Thoracic aorta (tissue), 2 donors: ENCODE measurements around the gene VPS37B. TPM values are rescaled to one million over a fixed set of nuclear protein-coding genes. Genes with fewer than 3 reads are reported as not detected.

Experiments
- ATAC-seq: fragments of 150-250 bp; one replicate; pipeline ENCODE4 v1.8.0; 2017; ENCODE audit warnings: low read depth; ENCODE audit not compliant: insufficient number of reproducible peaks, low FRiP score
- DNase-seq: peaks from one replicate; pipeline ENCODE4 v3.0.0-alpha.2; 2020; ENCODE audit warnings: low spot score
- H3K27ac ChIP-seq, 2 donors: fragments of 200-600 bp; sonication (generic); 1 replicate in 1 of 2; 2 replicates in 1 of 2; pipeline ENCODE4 v1.5.1; 2016; ENCODE audit warnings: mild to moderate bottlenecking in 2 of 2, moderate library complexity in 2 of 2
- H3K27me3 ChIP-seq: fragments of 200-600 bp; sonication (generic); replicated peaks from 2 replicates; pipeline ENCODE4 v1.6.0; 2016; ENCODE audit warnings: mild to moderate bottlenecking; ENCODE audit not compliant: insufficient read depth
- H3K36me3 ChIP-seq: fragments of 200-600 bp; sonication (generic); one replicate; pipeline ENCODE4 v1.5.1; 2016
- H3K4me1 ChIP-seq, 2 donors: fragments of 200-600 bp; sonication (generic); 1 replicate in 1 of 2; 2 replicates in 1 of 2; pipeline versions ENCODE4 v1.5.1 to v1.6.0; 2016; ENCODE audit warnings: low read depth in 2 of 2, mild to moderate bottlenecking in 1 of 2; ENCODE audit not compliant: control insufficient read depth in 1 of 2
- H3K4me3 ChIP-seq: fragments of 200-600 bp; sonication (generic); 2 replicates; pipeline ENCODE4 v1.5.1; 2016; ENCODE audit warnings: mild to moderate bottlenecking
- H3K9me3 ChIP-seq: fragments of 200-600 bp; sonication (generic); 2 replicates; pipeline ENCODE4 v1.5.1; 2016
- total RNA-seq, 2 donors: library from RNA; depleted of rRNA; stranded (reverse); fragments of >200 nt; gene quantifications; one replicate each; pipeline versions ENCODE4 v1.1.0 to v1.2.3, GENCODE V29; 2016
- TF ChIP-seq, protein P1 (sequence below): fragments of 200-600 bp; sonication (generic); IDR thresholded peaks from one replicate; pipeline ENCODE4 v1.5.1; 2019; ENCODE audit warnings: antibody characterized with exemption

The VPS37B gene
- total RNA-seq, 2 donors from 2014 or later: 30.9 to 50.1 TPM

- Histone ChIP-seq H3K27me3 (no peaks in the 10 kb centered on the region), H3K9me3 (no peaks in the 10 kb centered on the region), H3K4me3 (no peak overlapping the region), H3K27ac (no peak overlapping the region), H3K4me1 (peaks cover 0 to 8% of the 10 kb centered on the region in 2 donors), H3K36me3 (peaks cover 35% of the 10 kb centered on the region)
- ATAC-seq (no peak), DNase-seq (no peak)
- TF ChIP-seq, protein P1, sequence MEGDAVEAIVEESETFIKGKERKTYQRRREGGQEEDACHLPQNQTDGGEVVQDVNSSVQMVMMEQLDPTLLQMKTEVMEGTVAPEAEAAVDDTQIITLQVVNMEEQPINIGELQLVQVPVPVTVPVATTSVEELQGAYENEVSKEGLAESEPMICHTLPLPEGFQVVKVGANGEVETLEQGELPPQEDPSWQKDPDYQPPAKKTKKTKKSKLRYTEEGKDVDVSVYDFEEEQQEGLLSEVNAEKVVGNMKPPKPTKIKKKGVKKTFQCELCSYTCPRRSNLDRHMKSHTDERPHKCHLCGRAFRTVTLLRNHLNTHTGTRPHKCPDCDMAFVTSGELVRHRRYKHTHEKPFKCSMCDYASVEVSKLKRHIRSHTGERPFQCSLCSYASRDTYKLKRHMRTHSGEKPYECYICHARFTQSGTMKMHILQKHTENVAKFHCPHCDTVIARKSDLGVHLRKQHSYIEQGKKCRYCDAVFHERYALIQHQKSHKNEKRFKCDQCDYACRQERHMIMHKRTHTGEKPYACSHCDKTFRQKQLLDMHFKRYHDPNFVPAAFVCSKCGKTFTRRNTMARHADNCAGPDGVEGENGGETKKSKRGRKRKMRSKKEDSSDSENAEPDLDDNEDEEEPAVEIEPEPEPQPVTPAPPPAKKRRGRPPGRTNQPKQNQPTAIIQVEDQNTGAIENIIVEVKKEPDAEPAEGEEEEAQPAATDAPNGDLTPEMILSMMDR: no peak
These were observed 32.8 kb downstream of the VPS37B start for GRCh38 chr12:122862872-122863701.

DNA sequence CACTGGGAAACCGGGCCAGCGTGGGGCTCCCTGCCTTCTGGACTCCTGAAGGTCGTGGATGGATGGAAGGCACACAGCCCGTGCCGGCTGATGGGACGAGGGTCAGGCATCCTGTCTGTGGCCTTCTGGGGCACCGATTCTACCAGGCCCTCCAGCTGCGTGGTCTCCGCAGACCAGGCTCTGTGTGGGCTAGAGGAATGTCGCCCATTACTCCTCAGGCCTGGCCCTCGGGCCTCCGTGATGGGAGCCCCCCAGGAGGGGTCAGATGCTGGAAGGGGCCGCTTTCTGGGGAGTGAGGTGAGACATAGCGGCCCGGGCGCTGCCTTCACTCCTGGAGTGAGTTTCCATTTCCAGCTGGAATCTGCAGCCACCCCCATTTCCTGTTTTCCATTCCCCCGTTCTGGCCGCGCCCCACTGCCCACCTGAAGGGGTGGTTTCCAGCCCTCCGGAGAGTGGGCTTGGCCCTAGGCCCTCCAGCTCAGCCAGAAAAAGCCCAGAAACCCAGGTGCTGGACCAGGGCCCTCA lies 33.8 kb downstream of the VPS37B start:
- no peaks in the 10 kb centered on the region for H3K9me3 ChIP-seq
- DNase-seq (no peak), ATAC-seq (no peak)
- peaks cover 0 to 8% of the 10 kb centered on the region in 2 donors for H3K4me1 ChIP-seq
- H3K27ac ChIP-seq: no peak overlapping the region
- TF ChIP-seq, protein P1: no peak
- H3K4me3 ChIP-seq: no peak overlapping the region
- no peaks in the 10 kb centered on the region for H3K27me3 ChIP-seq
- H3K36me3 ChIP-seq: peaks cover 37% of the 10 kb centered on the region

DNA sequence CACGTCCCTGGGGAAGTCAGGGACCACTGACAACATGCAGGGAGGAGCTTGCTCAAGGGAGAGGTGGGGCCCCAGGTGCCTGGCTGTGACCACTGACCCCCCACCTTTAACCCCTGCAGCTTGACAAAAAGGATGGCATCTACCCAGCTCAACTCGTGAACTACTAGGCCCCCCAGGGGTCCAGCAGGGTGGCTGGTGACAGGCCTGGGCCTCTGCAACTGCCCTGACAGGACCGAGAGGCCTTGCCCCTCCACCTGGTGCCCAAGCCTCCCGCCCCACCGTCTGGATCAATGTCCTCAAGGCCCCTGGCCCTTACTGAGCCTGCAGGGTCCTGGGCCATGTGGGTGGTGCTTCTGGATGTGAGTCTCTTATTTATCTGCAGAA lies 34.3 kb downstream of the VPS37B start:
- TF ChIP-seq, protein P1: no peak
- Histone ChIP-seq H3K9me3 (no peaks in the 10 kb centered on the region), H3K27ac (no peak overlapping the region), H3K4me3 (no peak overlapping the region), H3K36me3 (peaks cover 41% of the 10 kb centered on the region), H3K27me3 (no peaks in the 10 kb centered on the region), H3K4me1 (peaks cover 0 to 8% of the 10 kb centered on the region in 2 donors)
- DNase-seq (no peak), ATAC-seq (no peak)

DNA sequence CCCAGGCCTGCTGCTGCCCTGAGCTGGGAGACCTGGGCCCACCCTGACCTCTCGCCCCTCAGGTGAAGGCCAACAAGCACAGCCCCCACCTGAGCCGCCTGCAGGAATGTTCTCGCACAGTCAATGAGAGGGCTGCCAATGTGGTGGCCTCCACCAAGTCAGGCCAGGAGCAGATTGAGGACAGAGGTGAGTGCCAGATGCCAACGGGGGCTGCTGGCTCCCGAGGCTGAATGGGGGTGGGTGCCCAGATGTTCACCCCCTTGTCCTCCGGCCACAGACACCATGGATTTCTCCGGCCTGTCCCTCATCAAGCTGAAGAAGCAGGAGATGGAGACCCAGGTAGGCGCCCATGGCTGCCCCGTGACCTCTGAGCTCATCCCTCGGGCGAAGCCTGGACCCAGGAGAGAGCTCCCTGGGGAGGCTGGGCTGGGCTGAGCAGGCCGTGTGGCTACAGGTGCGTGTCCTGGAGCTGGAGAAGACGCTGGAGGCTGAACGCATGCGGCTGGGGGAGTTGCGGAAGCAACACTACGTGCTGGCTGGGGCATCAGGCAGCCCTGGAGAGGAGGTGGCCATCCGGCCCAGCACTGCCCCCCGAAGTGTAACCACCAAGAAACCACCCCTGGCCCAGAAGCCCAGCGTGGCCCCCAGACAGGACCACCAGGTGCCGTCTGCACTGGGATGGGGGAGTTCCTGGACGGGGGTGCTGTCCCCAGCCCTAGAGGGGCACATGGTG lies 34.9 kb downstream of the VPS37B start:
- no peak overlapping the region for H3K4me3 ChIP-seq
- H3K4me1 ChIP-seq: peaks cover 0 to 8% of the 10 kb centered on the region in 2 donors
- H3K36me3 ChIP-seq: peaks cover 47% of the 10 kb centered on the region
- DNase-seq (no peak), ATAC-seq (no peak)
- TF ChIP-seq, protein P1: no peak
- no peaks in the 10 kb centered on the region for H3K27me3 ChIP-seq
- H3K27ac ChIP-seq: peak overlapping the region; percentile 41 to 43
- no peaks in the 10 kb centered on the region for H3K9me3 ChIP-seq
